Right renal cortex interstitium (tissue), 3 donors: Measurements from ENCODE around the gene COMP. TPM values are rescaled to one million over a fixed set of nuclear protein-coding genes. Genes with fewer than 3 reads are reported as not detected.
"Not testable (repeated sequence)": the region's sequence is repeated elsewhere in the genome, so short reads cannot be mapped to it uniquely, and the experiment has no call there.

Experiments
- DNase-seq, 3 donors: peaks; one replicate each; pipeline ENCODE4 v3.0.0-alpha.2; 2013; ENCODE audit warnings: low read depth in 3 of 3, low spot score in 2 of 3
- polyA plus RNA-seq, 3 donors: library from polyadenylated mRNA; unstranded; fragments of 120-200 nt; gene quantifications; one replicate each; pipeline ENCODE4 v1.2.1, GENCODE V29; 2013; ENCODE audit not compliant: insufficient read length in 3 of 3

The COMP gene
- polyA plus RNA-seq, 3 donors: 0.04 to 0.10 (median 0.07) TPM

DNA sequence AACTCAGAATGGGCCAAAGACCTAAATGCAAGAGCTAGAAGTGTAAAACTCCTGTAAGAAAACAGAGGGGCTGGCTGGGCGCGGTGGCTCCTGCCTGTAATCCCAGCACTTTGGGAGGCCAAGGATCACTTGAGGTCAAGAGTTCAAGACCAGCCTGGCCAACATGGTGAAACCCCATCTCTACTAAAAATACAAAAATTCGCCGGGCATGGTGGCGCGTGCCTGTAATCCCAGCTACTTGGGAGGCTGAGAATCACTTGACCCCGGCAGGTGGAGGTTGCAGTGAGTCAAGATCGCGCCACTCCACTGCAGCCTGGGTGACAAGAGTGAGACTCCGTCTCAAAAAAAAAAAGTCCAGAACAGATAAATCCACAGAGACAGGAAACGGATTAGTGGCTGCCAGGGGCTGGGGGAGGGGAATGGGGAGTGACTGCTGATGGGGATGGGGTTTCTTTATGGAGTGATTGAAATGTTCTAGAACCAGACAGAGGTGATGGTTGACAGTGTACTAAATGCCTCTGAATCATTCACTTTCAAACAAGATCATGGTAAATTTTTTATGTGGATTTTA is 57.3 kb downstream of the COMP start:
- not testable (repeated sequence) for DNase-seq

DNA sequence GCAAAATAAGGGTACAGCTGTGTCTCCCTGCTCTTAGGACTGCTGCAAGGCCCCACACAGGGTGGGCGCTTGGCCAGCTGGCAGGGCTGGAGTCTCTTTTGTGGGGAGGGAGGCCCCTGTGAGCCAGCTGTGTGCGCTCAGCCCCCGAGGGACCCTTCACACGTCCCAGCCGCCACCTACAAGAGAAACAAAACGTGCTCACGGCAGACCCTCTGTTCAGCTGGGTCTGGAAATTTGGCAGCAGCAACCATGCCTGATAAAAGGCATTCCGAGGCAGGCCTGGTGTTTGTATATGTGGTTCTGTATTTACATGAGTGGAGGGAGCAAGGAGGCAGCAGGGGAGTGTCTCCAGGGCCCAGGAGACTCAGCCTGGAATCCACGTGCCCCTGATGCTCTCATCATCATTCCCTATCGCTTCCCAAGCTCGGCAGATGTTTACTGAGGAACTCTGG is 57.9 kb downstream of the COMP start:
- DNase-seq: no peak

Other genes starting within 250 kb of the COMP start
- gene FKBP8, start 247.7 kb downstream of the COMP start, polyA plus RNA-seq: 100 to 1,000 TPM; 134 to 170 (median 153) TPM
- gene KXD1, start 233.4 kb downstream of the COMP start, polyA plus RNA-seq: 10 to 100 TPM; 50.3 to 56.0 (median 51.8) TPM
- gene UBA52, start 219.4 kb downstream of the COMP start, polyA plus RNA-seq: 100 to 1,000 TPM; 768 to 922 (median 860) TPM
- gene REX1BD, start 202.5 kb downstream of the COMP start, polyA plus RNA-seq: 10 to 100 TPM; 22.0 to 24.5 (median 22.3) TPM
- gene CRLF1, start 184.5 kb downstream of the COMP start, polyA plus RNA-seq: 1 to 10 TPM; 2.7 to 3.5 (median 3.2) TPM
- 1 to 10 TPM; 1.5 to 2.6 (median 1.9) TPM for gene TMEM59L, start 178.4 kb downstream of the COMP start, polyA plus RNA-seq
- gene KLHL26, start 154.3 kb downstream of the COMP start, polyA plus RNA-seq: 1 to 10 TPM; 5.0 to 6.1 (median 5.3) TPM
- 10 to 100 TPM; 12.0 to 13.6 (median 12.2) TPM for gene CRTC1, start 107.6 kb downstream of the COMP start, polyA plus RNA-seq
- gene UPF1, start 40.7 kb upstream of the COMP start, polyA plus RNA-seq: 10 to 100 TPM; 44.7 to 56.8 (median 48.2) TPM
- 1 to 10 TPM; 5.1 to 5.6 (median 5.2) TPM for gene CERS1, start 104.9 kb upstream of the COMP start, polyA plus RNA-seq
- gene COPE, start 128.1 kb upstream of the COMP start, polyA plus RNA-seq: 100 to 1,000 TPM in 2 of 3 donors, 10 to 100 TPM in 1; 91.0 to 108 (median 106) TPM
- 10 to 100 TPM; 47.8 to 51.2 (median 48.2) TPM for gene DDX49, start 128.4 kb upstream of the COMP start, polyA plus RNA-seq
- 10 to 100 TPM; 46.4 to 50.4 (median 48.2) TPM for gene HOMER3, start 149.9 kb upstream of the COMP start, polyA plus RNA-seq
- 10 to 100 TPM; 69.2 to 74.4 (median 71.5) TPM for gene SUGP2, start 242.2 kb upstream of the COMP start, polyA plus RNA-seq
- gene ARMC6, start 242.3 kb upstream of the COMP start, polyA plus RNA-seq: 10 to 100 TPM; 32.4 to 36.8 (median 34.9) TPM